HepG2 (cell line): ENCODE measurements around the gene CHDH.

Experiments
- NFE2 ChIP-seq: sonication (generic); formaldehyde crosslinking; IDR thresholded peaks from 2 replicates; pipeline ENCODE4 v1.4.0; 2020; ENCODE audit warnings: missing genetic modification reagents
- NR0B2 ChIP-seq: sonication (generic); formaldehyde crosslinking; IDR thresholded peaks from 2 replicates; pipeline ENCODE4 v1.4.0; 2020; ENCODE audit warnings: mild to moderate bottlenecking, missing genetic modification reagents
- TF ChIP-seq, protein P1 (sequence below): sonication (generic); formaldehyde crosslinking; IDR thresholded peaks from 2 replicates; pipeline ENCODE4 v1.4.0; 2020; ENCODE audit warnings: missing genetic modification reagents, mild to moderate bottlenecking, borderline replicate concordance

DNA sequence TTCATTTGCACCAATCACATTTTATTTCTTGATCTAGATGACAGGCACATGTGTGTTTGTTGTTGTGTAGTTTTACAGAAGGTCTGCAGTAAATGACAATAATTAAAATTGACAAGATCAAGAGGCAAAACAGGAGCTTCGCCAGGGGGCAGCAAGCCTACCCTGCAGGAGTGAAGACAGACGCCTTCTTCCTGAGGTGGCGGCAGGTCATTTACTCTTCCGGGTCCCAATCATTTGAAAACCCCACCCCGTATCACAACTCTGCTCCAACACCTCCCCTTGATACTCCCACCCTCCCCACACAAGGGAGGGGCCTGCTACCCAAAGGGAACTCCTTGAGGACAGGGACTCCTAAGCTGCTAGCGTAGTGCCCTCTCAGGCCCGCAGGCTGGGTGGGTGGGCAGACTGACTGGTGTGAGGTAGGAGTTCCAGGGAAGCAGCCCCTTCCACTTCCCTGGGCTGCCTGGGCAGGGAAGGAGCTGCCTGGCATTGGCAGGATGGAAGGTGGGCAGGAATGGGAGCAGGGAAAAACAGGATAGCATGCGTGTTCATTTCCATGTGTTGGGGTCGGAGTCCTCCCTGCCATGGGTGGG, 13.1 kb downstream of the CHDH start:
- no peak for TF ChIP-seq NFE2
- TF ChIP-seq, protein P1, sequence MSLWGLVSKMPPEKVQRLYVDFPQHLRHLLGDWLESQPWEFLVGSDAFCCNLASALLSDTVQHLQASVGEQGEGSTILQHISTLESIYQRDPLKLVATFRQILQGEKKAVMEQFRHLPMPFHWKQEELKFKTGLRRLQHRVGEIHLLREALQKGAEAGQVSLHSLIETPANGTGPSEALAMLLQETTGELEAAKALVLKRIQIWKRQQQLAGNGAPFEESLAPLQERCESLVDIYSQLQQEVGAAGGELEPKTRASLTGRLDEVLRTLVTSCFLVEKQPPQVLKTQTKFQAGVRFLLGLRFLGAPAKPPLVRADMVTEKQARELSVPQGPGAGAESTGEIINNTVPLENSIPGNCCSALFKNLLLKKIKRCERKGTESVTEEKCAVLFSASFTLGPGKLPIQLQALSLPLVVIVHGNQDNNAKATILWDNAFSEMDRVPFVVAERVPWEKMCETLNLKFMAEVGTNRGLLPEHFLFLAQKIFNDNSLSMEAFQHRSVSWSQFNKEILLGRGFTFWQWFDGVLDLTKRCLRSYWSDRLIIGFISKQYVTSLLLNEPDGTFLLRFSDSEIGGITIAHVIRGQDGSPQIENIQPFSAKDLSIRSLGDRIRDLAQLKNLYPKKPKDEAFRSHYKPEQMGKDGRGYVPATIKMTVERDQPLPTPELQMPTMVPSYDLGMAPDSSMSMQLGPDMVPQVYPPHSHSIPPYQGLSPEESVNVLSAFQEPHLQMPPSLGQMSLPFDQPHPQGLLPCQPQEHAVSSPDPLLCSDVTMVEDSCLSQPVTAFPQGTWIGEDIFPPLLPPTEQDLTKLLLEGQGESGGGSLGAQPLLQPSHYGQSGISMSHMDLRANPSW (CRISPR knock-in tag) = no peak
- TF ChIP-seq NR0B2 (CRISPR knock-in tag) = no peak
